Lung (tissue), 12 donors: ENCODE results near the gene PAIP1. TPM values are rescaled to one million over a fixed set of nuclear protein-coding genes. Genes with fewer than 3 reads are reported as not detected.

Source experiments
- ATAC-seq: fragments of 200-7000 bp; cut with Tn5 transposase; one replicate; pipeline ENCODE4 v1.9.1; 2020; ENCODE audit warnings: moderate number of reproducible peaks; ENCODE audit not compliant: insufficient read depth, low FRiP score
- DNase-seq, 3 donors: peaks; one replicate each; pipeline ENCODE4 v3.0.0-alpha.2; 2013 to 2017
- H3K27ac ChIP-seq, 2 donors: one replicate each; pipeline ENCODE4 v1.5.1; 2013; ENCODE audit warnings: mild to moderate bottlenecking in 2 of 2, moderate library complexity in 2 of 2, control low read depth in 1 of 2, inconsistent platforms in 1 of 2, low read depth in 1 of 2, low read length in 1 of 2
- H3K27me3 ChIP-seq, 3 donors: one replicate each; pipeline ENCODE4 v1.5.1; 2013; ENCODE audit warnings: low read length in 2 of 3; ENCODE audit not compliant: control insufficient read depth in 3 of 3, insufficient read depth in 3 of 3
- H3K36me3 ChIP-seq, 4 donors: one replicate each; pipeline ENCODE4 v1.5.1; 2013; ENCODE audit warnings: low read length in 4 of 4, mild to moderate bottlenecking in 1 of 4, moderate library complexity in 1 of 4; ENCODE audit not compliant: control insufficient read depth in 4 of 4, insufficient read depth in 4 of 4
- H3K4me1 ChIP-seq, 5 donors: one replicate each; pipeline ENCODE4 v1.5.1; 2013; ENCODE audit warnings: low read length in 5 of 5, mild to moderate bottlenecking in 2 of 5, moderate library complexity in 1 of 5; ENCODE audit not compliant: control insufficient read depth in 5 of 5, insufficient read depth in 5 of 5
- H3K4me3 ChIP-seq: one replicate; pipeline ENCODE4 v1.5.1; 2013; ENCODE audit warnings: mild to moderate bottlenecking, control low read depth, moderate library complexity
- H3K9ac ChIP-seq, 2 donors: one replicate each; pipeline ENCODE4 v1.5.1; 2013; ENCODE audit warnings: low read length in 2 of 2, control low read depth in 1 of 2; ENCODE audit not compliant: insufficient read depth in 1 of 2
- H3K9me3 ChIP-seq, 4 donors: one replicate each; pipeline ENCODE4 v1.5.1; 2013; ENCODE audit warnings: low read length in 3 of 4, mild to moderate bottlenecking in 1 of 4, moderate library complexity in 1 of 4; ENCODE audit not compliant: control insufficient read depth in 4 of 4, insufficient read depth in 3 of 4
- WGBS, 2 donors: extraction: QIAGEN DNeasy Blood & Tissue Kit; methylation state at CpG; one replicate each; pipeline ENCODE4 v1.1.7; 2013; 5-methylcytosine and 5-hydroxymethylcytosine counted together
- polyA plus RNA-seq, 2 donors: library from polyadenylated mRNA; stranded (reverse); fragments of 200-250 nt; gene quantifications; one replicate each; pipeline ENCODE4 v1.2.1, GENCODE V29; 2013
- total RNA-seq, 2 donors: library from RNA; depleted of rRNA in 1 of 2; stranded (reverse); fragments of >200 nt in 1 of 2; gene quantifications; one replicate each; pipeline ENCODE4 v1.2.1, GENCODE V29; 2014 to 2021
- TF ChIP-seq, protein P1 (sequence below): IDR thresholded peaks from 2 replicates; pipeline ENCODE4 v1.5.1; 2012; ENCODE audit warnings: mild to moderate bottlenecking; ENCODE audit errors: control extremely low read depth, extremely low read depth
- donor health status: control.
- donor health status: control.
- donor health status: Bipolar disorder and iron deficiency.
- donor health status: healthy.
- donor health status: DM: yes; HTN: yes; CAD: no.

Gene PAIP1
- total and polyA plus RNA-seq, 4 donors = 46.1 to 91.1 (median 55.0) TPM

DNA sequence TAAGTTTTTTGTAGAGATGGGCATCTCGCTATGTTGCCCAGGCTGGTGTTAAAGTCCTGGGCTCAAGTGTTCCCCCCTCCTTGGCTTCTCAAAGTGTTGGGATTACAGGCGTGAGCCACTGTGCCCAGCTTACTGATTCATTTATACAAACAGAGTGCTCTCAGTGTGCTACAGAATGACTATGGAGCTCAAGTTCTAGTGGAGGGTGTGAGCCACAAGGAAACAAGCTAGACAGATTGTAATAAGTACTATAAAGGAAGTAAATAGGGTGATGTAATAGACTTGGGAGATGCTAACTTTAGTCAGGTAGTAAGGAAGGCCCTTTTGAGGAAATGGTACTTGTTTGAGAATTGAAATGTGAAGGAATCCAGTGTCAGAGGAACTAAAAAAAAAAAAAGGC is 71.5 kb downstream of the PAIP1 start:
- no peak for DNase-seq
- WGBS, 2 donors = 81 to 92% methylated on average over 2 of the region's 2 CpGs
- H3K27ac ChIP-seq = peak overlapping the region in 1 of 2 donors; percentile 53
- no peaks in the 10 kb centered on the region for H3K27me3 ChIP-seq
- TF ChIP-seq, protein P1, sequence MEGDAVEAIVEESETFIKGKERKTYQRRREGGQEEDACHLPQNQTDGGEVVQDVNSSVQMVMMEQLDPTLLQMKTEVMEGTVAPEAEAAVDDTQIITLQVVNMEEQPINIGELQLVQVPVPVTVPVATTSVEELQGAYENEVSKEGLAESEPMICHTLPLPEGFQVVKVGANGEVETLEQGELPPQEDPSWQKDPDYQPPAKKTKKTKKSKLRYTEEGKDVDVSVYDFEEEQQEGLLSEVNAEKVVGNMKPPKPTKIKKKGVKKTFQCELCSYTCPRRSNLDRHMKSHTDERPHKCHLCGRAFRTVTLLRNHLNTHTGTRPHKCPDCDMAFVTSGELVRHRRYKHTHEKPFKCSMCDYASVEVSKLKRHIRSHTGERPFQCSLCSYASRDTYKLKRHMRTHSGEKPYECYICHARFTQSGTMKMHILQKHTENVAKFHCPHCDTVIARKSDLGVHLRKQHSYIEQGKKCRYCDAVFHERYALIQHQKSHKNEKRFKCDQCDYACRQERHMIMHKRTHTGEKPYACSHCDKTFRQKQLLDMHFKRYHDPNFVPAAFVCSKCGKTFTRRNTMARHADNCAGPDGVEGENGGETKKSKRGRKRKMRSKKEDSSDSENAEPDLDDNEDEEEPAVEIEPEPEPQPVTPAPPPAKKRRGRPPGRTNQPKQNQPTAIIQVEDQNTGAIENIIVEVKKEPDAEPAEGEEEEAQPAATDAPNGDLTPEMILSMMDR = no peak
- no peak overlapping the region for H3K4me3 ChIP-seq
- peak; percentile 7 for ATAC-seq
- no peak overlapping the region for H3K9ac ChIP-seq
- no peaks in the 10 kb centered on the region for H3K36me3 ChIP-seq
- H3K4me1 ChIP-seq = peaks cover 0 to 18% (median 4%) of the 10 kb centered on the region in 5 donors
- H3K9me3 ChIP-seq = no peaks in the 10 kb centered on the region

DNA sequence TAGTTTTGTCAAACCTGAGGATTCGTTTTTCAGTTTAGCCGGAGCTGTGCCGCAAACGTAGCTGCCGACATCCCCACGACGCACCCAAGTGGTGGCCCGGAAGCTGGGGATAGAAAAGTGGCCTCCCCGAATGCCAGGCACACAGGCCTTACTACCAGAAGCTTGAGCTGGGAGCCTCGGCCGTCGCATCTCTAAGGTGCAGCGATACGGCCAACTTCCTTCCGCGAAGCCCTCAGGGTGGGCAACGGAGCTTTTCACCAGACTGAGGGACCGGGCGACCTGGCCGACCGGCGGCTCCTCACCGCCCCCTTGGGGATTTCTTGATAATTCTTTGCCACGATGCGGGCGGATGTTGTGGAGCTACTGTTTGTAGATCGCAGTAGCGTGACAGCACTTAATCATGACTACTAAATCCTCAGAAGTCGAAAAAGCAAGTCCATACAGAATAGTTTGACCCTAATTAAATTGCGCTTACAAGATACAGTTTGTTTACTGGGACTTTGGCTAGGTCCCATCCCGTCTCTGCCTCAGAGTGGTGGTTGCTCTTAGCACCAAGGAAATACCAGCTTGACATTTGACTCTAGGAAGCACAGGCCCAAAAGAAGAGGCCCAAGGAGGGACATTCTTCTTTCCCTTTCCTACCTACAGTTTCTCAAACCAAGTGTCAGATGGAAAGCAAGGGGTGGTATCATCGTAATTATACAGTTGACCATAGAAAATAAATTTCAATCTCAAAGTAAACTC is 72.6 kb downstream of the PAIP1 start:
- WGBS, 2 donors = 3 to 4% methylated on average over 32 of the region's 32 CpGs
- Histone ChIP-seq H3K4me1 (peaks cover 0 to 18% (median 4%) of the 10 kb centered on the region in 5 donors), H3K4me3 (peak overlapping the region; percentile 68), H3K9ac (peak overlapping the region; percentile 96 to 97), H3K36me3 (no peaks in the 10 kb centered on the region), H3K27me3 (no peaks in the 10 kb centered on the region), H3K27ac (peak overlapping the region; percentile 91 to 100), H3K9me3 (no peaks in the 10 kb centered on the region)
- TF ChIP-seq, protein P1 = peak; percentile 49
- DNase-seq (peak; percentile 92 to 93 (median 93)), ATAC-seq (peak; percentile 75)

DNA sequence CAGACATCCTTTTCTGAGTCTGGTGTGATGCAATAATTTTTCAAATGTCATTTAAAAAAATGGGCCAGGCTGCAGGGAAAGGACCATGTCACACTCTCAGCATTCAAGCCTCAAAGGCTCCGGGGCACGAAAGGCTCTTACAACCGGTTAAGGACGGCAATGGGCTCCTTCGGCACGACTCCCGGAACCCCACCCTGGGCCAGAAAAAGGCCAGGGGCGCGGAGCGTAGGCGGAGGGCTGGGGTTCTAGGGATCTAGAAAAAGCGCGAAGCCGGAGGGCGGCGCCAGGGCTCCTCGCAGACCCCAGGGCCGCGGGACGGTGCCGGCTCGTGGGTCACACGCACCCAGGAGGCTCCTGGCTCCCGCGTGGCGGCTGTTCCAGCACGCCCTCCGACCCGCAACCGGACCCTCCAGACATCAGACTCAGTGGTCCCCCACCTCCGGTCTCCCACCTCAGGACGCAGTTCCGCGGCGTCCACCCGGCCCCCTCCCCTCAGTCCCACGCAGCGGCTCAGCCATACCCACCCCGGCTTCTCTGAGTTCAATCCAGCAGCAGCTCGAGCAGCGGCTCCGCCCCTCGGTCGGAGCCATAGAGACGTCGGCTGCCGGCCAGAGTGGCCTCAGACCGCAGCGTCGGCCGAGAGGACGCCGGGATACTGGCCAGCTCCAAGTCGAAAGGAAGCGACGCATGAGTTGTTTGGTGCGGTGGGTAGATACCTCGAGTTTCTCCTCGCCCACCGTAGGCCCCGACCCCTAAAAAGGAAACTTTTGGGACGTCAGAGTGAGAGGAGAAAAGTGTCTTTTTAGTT is 73.4 kb downstream of the PAIP1 start, which contains the start of gene TMEM267:
Gene TMEM267 (minus strand): TSS at position 568 of the 808 bp plus-strand sequence. CDS start 29,896 bp downstream, outside the sequence.
- 0 to 1% methylated on average over 61 to 62 of the region's 62 CpGs for WGBS, 2 donors
- no peaks in the 10 kb centered on the region for H3K9me3 ChIP-seq
- no peaks in the 10 kb centered on the region for H3K27me3 ChIP-seq
- peak within 1 kb of the TSS; percentile 96 to 100 for H3K27ac ChIP-seq
- H3K4me1 ChIP-seq = peaks cover 0 to 18% (median 4%) of the 10 kb centered on the region in 5 donors
- H3K4me3 ChIP-seq = peak within 1 kb of the TSS; percentile 90
- TF ChIP-seq, protein P1 = no peak
- H3K36me3 ChIP-seq = no peaks in the 10 kb centered on the region
- ATAC-seq (peak; percentile 93), DNase-seq (peak; percentile 95 to 98 (median 97))
- H3K9ac ChIP-seq = peak within 1 kb of the TSS; percentile 96 to 97
